ENCODE results near the gene LENEP.

GRCh38 chr1:154958681-154959425 lies 34.5 kb upstream of the LENEP start:
- TF ChIP-seq, protein P1, sequence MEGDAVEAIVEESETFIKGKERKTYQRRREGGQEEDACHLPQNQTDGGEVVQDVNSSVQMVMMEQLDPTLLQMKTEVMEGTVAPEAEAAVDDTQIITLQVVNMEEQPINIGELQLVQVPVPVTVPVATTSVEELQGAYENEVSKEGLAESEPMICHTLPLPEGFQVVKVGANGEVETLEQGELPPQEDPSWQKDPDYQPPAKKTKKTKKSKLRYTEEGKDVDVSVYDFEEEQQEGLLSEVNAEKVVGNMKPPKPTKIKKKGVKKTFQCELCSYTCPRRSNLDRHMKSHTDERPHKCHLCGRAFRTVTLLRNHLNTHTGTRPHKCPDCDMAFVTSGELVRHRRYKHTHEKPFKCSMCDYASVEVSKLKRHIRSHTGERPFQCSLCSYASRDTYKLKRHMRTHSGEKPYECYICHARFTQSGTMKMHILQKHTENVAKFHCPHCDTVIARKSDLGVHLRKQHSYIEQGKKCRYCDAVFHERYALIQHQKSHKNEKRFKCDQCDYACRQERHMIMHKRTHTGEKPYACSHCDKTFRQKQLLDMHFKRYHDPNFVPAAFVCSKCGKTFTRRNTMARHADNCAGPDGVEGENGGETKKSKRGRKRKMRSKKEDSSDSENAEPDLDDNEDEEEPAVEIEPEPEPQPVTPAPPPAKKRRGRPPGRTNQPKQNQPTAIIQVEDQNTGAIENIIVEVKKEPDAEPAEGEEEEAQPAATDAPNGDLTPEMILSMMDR (IDR thresholded peaks at IDR 0.05) = no peak
- no peak for TF ChIP-seq POLR2A (IDR thresholded peaks at IDR 0.05)
